Bladder microvascular endothelial cell (primary cell): ENCODE data around the gene SLC25A47. TPM values are rescaled to one million over a fixed set of nuclear protein-coding genes. Genes with fewer than 3 reads are reported as not detected.

Experiments used
- total RNA-seq: library from RNA; depleted of rRNA; stranded (reverse); fragments of >200 nt; gene quantifications from 2 replicates; pipeline ENCODE4 v1.2.3, GENCODE V29; 2014

The SLC25A47 gene
- total RNA-seq = not detected in 2 replicates

GRCh38 chr14:100323121-100323941 is at the start of gene SLC25A47:
Gene SLC25A47 (plus strand): TSS chr14:100323339. CDS start chr14:100323415, 76 bp downstream.

GRCh38 chr14:100306101-100306997 is 16.8 kb upstream of the SLC25A47 start, which contains the start of gene SLC25A29:
Gene SLC25A29 (minus strand): TSS chr14:100306444. CDS start chr14:100306232, 212 bp downstream.

GRCh38 chr14:100375963-100376735 is 53.0 kb downstream of the SLC25A47 start, which contains the start of gene WDR25:
Gene WDR25 (plus strand): TSS chr14:100376485.

Other genes starting within 250 kb of the SLC25A47 start
- gene DEGS2, start 163.7 kb upstream of the SLC25A47 start, total RNA-seq = 0.31 TPM in 1 of 2 replicates, not detected in the other
- gene YY1, start 84.2 kb upstream of the SLC25A47 start, total RNA-seq = 39.8 and 61.2 TPM in 2 replicates
- gene SLC25A29, start 16.9 kb upstream of the SLC25A47 start, total RNA-seq = 53.4 and 112 TPM in 2 replicates
- gene WDR25, start 53.1 kb downstream of the SLC25A47 start, total RNA-seq = 17.3 and 19.1 TPM in 2 replicates